HepG2 (cell line): ENCODE measurements around the gene CIBAR2.

Experiments
- ETS1 ChIP-seq: sonication (generic); formaldehyde crosslinking; IDR thresholded peaks from 2 replicates; pipeline ENCODE4 v1.4.0; 2020; ENCODE audit warnings: missing genetic modification reagents
- MTA3 ChIP-seq: sonication (generic); formaldehyde crosslinking; IDR thresholded peaks from 2 replicates; pipeline ENCODE4 v1.4.0; 2020; ENCODE audit warnings: missing genetic modification reagents
- NFE2 ChIP-seq: sonication (generic); formaldehyde crosslinking; IDR thresholded peaks from 2 replicates; pipeline ENCODE4 v1.4.0; 2020; ENCODE audit warnings: missing genetic modification reagents

- TF ChIP-seq MTA3 (CRISPR knock-in tag) (no peak), ETS1 (CRISPR knock-in tag) (no peak), NFE2 (CRISPR knock-in tag) (no peak)
These were observed 30.5 kb downstream of the CIBAR2 start for GRCh38 chr16:85081765-85082164.
